ENCODE data around the gene SORD. TPM values are rescaled to one million over a fixed set of nuclear protein-coding genes. Genes with fewer than 3 reads are reported as not detected.

The SORD gene
- total and polyA plus RNA-seq, 7 experiments from 2014 or later: 2.7 to 7.8 (median 6.5) TPM

DNA sequence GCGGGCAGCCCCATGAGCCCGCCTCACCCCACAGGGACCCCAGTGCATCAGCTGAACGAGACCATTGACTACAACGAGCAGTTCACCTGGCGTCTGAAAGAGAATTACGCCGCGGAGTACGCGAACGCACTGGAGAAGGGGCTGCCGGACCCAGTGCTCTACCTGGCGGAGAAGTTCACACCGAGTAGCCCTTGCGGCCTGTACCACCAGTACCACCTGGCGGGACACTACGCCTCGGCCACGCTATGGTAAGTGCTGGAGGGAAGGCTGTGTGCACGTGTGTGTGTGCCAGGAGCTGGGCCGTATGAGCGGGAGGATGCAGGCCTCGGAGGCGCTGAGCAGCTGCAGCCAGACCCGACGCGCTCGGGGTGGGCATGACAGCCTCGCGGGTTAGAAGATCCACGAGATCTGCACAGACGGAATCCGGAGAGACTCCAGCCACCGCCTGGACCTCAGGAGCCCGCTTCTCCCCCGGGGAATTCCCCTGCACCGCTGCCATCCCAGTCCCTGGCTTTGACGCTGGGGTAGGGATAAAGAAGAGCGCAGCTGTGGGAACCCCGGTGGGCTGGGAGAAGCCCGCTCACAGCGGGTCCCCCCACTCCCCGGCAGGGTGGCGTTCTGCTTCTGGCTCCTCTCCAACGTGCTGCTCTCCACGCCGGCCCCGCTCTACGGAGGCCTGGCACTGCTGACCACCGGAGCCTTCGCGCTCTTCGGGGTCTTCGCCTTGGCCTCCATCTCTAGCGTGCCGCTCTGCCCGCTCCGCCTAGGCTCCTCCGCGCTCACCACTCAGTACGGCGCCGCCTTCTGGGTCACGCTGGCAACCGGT, 93.7 kb downstream of the SORD start:
- Histone ChIP-seq H3K27ac (ENCODE audit: low read depth, low read length) (no peak overlapping the region), H3K4me1 (ENCODE audit: control insufficient read depth in 2 of 2, insufficient read depth in 2 of 2, low read length in 2 of 2) (peaks cover 0 to 49% of the 10 kb centered on the region in 2 donors), H3K27me3 (ENCODE audit: control insufficient read depth in 2 of 2, insufficient read depth in 2 of 2, low read length in 2 of 2) (peaks cover 4 to 38% of the 10 kb centered on the region in 2 donors), H3K9me3 (ENCODE audit: control insufficient read depth in 2 of 3, low read length in 3 of 3) (no peaks in the 10 kb centered on the region), H3K4me3 (ENCODE audit: low read length) (no peak overlapping the region), H3K36me3 (ENCODE audit: control insufficient read depth in 2 of 3, insufficient read depth in 3 of 3, low read length in 3 of 3) (no peaks in the 10 kb centered on the region)
- H3K9me3 Mint-ChIP-seq: no peaks in the 10 kb centered on the region
- CTCF ChIA-PET: interaction anchor here (0.6 kb wide), 1 partner anchor 1106 kb away, joined by 4 read pairs; no protein-coding TSS in a partner anchor
- ATAC-seq (no peak), DNase-seq (no peak)
- intact Hi-C loops (cut with micrococcal nuclease): loop anchor here (5.0 kb wide), 3 partner anchors 94 to 539 kb away; partner anchors contain the start of gene SORD (in 1 of the 2)
- H3K4me1 Mint-ChIP-seq: peaks cover 29 to 56% (median 42%) of the 10 kb centered on the region in 7 donors
- H3K27ac Mint-ChIP-seq: peak overlapping the region in 1 of 9 donors; percentile 51
- POLR2A ChIA-PET: interaction anchor here (0.7 kb wide), 1 partner anchor 534 kb away, joined by 3 read pairs; no protein-coding TSS in a partner anchor
- H3K27me3 Mint-ChIP-seq: peaks cover 52 to 85% (median 70%) of the 10 kb centered on the region in 5 donors
- peaks cover 0 to 3% (median 0%) of the 10 kb centered on the region in 5 donors for H3K36me3 Mint-ChIP-seq
- peak overlapping the region; percentile 3 to 91 (median 80) for H3K4me3 Mint-ChIP-seq

DNA sequence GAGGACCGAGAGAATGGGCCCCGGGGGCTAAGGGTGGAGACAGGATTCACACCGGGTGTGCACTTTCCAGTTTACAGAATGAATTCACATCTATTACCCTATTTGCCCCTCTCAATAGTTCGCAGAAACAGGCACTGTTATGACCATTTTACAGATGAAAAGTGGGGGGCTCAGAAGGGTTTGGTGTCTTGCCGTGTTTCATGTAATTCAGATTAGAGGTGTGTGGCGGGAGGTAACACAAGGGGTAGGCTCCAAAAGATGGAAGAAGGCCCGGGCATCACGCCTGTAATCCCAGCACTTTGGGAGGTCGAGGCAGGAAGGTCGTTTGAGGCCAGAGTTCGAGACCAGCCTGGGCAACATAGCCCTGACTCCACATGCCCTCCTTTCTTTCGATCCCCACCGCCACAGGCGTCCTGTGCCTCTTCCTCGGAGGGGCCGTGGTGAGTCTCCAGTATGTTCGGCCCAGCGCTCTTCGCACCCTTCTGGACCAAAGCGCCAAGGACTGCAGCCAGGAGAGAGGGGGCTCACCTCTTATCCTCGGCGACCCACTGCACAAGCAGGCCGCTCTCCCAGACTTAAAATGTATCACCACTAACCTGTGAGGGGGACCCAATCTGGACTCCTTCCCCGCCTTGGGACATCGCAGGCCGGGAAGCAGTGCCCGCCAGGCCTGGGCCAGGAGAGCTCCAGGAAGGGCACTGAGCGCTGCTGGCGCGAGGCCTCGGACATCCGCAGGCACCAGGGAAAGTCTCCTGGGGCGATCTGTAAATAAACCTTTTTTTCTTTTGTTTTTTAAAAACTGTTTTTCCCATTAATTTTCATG, 94.5 kb downstream of the SORD start:
- Mint-ChIP-seq H3K4me3 (peak overlapping the region; percentile 69 to 91 (median 82)), H3K9me3 (no peaks in the 10 kb centered on the region), H3K4me1 (peaks cover 21 to 48% (median 34%) of the 10 kb centered on the region in 7 donors), H3K27ac (peak overlapping the region in 3 of 9 donors; percentile 20 to 47 (median 40)), H3K36me3 (peaks cover 0 to 3% (median 0%) of the 10 kb centered on the region in 5 donors), H3K27me3 (peaks cover 48 to 82% (median 66%) of the 10 kb centered on the region in 5 donors)
- no peak overlapping the region for H3K27ac ChIP-seq (ENCODE audit: low read depth, low read length)
- ChIA-PET CTCF (interaction anchor here (0.5 to 1.9 kb wide), 15 partner anchors 9 to 528 kb away, joined by 3 to 12 read pairs (median 3); partner anchors contain the start of genes DUOX1, DUOXA1 and SORD), POLR2A (interaction anchor here (0.5 to 1.0 kb wide), 3 partner anchors 15 to 301 kb away, joined by 3 to 4 read pairs (median 4); no protein-coding TSS in a partner anchor)
- H3K36me3 ChIP-seq (ENCODE audit: control insufficient read depth in 2 of 3, insufficient read depth in 3 of 3, low read length in 3 of 3): no peaks in the 10 kb centered on the region
- no peak for DNase-seq
- H3K4me1 ChIP-seq (ENCODE audit: control insufficient read depth in 2 of 2, insufficient read depth in 2 of 2, low read length in 2 of 2): peaks cover 0 to 42% of the 10 kb centered on the region in 2 donors
- H3K4me3 ChIP-seq (ENCODE audit: low read length): peak overlapping the region; percentile 34
- no peaks in the 10 kb centered on the region for H3K9me3 ChIP-seq (ENCODE audit: control insufficient read depth in 2 of 3, low read length in 3 of 3)
- H3K27me3 ChIP-seq (ENCODE audit: control insufficient read depth in 2 of 2, insufficient read depth in 2 of 2, low read length in 2 of 2): peaks cover 4 to 33% of the 10 kb centered on the region in 2 donors
- intact Hi-C loops (cut with micrococcal nuclease): loop anchor here (1.0 to 5.0 kb wide), 9 partner anchors 50 to 581 kb away; partner anchors contain the start of genes EIF3J (in 1 of the 2) and SORD (in 1 of the 2)
- peak; percentile 12 for ATAC-seq

DNA sequence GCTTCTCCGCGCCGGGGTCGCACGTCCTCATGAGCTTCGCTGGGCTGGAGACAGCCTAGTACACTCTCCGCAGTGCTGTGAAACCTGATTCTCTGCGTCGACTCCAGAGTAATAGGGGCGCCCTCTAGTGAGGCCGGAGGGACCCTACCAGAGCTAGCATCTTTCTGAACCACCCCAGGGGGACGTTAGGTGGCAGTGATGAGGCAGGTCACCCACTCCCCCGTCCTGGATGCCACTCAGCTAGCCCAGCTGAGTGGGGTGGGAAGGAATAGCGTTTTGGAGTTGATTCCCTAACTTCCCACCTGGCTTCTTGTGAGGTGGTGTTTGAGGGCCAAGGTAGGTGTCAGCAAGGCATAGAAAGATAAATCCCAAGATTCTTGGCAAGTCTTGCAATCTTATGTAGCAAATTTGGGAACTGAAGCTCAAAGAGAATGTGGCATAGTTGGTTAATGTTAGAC, 95.2 kb downstream of the SORD start:
- no peaks in the 10 kb centered on the region for H3K9me3 ChIP-seq (ENCODE audit: control insufficient read depth in 2 of 3, low read length in 3 of 3)
- peak; percentile 99 for ATAC-seq
- H3K4me3 Mint-ChIP-seq: peak overlapping the region; percentile 69 to 91 (median 82)
- H3K4me3 ChIP-seq (ENCODE audit: low read length): peak overlapping the region; percentile 34
- H3K9me3 Mint-ChIP-seq: no peaks in the 10 kb centered on the region
- CTCF ChIA-PET: interaction anchor here (0.5 to 1.9 kb wide), 16 partner anchors 9 to 527 kb away, joined by 3 to 12 read pairs (median 3); partner anchors contain the start of genes DUOX1, DUOXA1 and SORD
- H3K27me3 ChIP-seq (ENCODE audit: control insufficient read depth in 2 of 2, insufficient read depth in 2 of 2, low read length in 2 of 2): peaks cover 4 to 27% of the 10 kb centered on the region in 2 donors
- POLR2A ChIA-PET: interaction anchor here (0.7 to 1.0 kb wide), 3 partner anchors 14 to 161 kb away, joined by 3 to 4 read pairs (median 4); no protein-coding TSS in a partner anchor
- peaks cover 19 to 42% (median 33%) of the 10 kb centered on the region in 7 donors for H3K4me1 Mint-ChIP-seq
- DNase-seq: peak; percentile 64 to 86 (median 81)
- no peak overlapping the region for H3K27ac ChIP-seq (ENCODE audit: low read depth, low read length)
- no peaks in the 10 kb centered on the region for H3K36me3 ChIP-seq (ENCODE audit: control insufficient read depth in 2 of 3, insufficient read depth in 3 of 3, low read length in 3 of 3)
- peaks cover 50 to 82% (median 65%) of the 10 kb centered on the region in 5 donors for H3K27me3 Mint-ChIP-seq
- intact Hi-C loops (cut with micrococcal nuclease): loop anchor here (1.0 to 5.0 kb wide), 9 partner anchors 49 to 581 kb away; partner anchors contain the start of genes EIF3J (in 1 of the 2) and SORD (in 1 of the 2)
- H3K36me3 Mint-ChIP-seq: peaks cover 0 to 3% (median 0%) of the 10 kb centered on the region in 5 donors
- peak overlapping the region in 1 of 9 donors; percentile 47 for H3K27ac Mint-ChIP-seq
- peaks cover 0 to 35% of the 10 kb centered on the region in 2 donors for H3K4me1 ChIP-seq (ENCODE audit: control insufficient read depth in 2 of 2, insufficient read depth in 2 of 2, low read length in 2 of 2)

DNA sequence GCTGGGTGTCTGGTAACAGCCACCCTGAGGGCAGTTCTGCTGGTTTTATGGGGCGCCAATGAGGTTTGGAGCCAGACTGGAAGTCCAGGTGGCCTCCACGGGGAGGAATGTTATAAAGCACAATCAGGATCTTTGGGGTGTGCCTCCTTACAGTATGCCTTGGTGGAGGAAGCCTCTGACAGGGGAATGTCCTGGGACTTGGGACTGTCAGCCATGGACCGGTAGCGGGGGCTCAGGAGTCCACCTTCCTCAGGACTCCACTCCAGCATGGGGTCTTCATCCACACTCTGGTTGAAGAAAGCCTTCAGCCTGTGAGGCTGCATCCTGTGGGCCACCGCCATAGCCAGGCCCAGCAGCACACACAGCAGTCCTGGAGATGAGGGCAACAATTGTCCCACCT, 96.0 kb downstream of the SORD start:
- no peak overlapping the region for H3K4me3 Mint-ChIP-seq
- Histone ChIP-seq H3K36me3 (ENCODE audit: control insufficient read depth in 2 of 3, insufficient read depth in 3 of 3, low read length in 3 of 3) (no peaks in the 10 kb centered on the region), H3K27me3 (ENCODE audit: control insufficient read depth in 2 of 2, insufficient read depth in 2 of 2, low read length in 2 of 2) (peaks cover 4 to 21% of the 10 kb centered on the region in 2 donors), H3K4me3 (ENCODE audit: low read length) (no peak overlapping the region), H3K27ac (ENCODE audit: low read depth, low read length) (no peak overlapping the region), H3K4me1 (ENCODE audit: control insufficient read depth in 2 of 2, insufficient read depth in 2 of 2, low read length in 2 of 2) (peaks cover 0 to 31% of the 10 kb centered on the region in 2 donors), H3K9me3 (ENCODE audit: control insufficient read depth in 2 of 3, low read length in 3 of 3) (no peaks in the 10 kb centered on the region)
- peaks cover 47 to 77% (median 57%) of the 10 kb centered on the region in 5 donors for H3K27me3 Mint-ChIP-seq
- CTCF ChIA-PET: interaction anchor here (1.4 to 1.9 kb wide), 5 partner anchors 8 to 96 kb away, joined by 3 to 12 read pairs (median 6); partner anchors contain the start of gene SORD
- peaks cover 17 to 35% (median 26%) of the 10 kb centered on the region in 7 donors for H3K4me1 Mint-ChIP-seq
- ATAC-seq: no peak
- H3K36me3 Mint-ChIP-seq: peaks cover 0 to 2% (median 0%) of the 10 kb centered on the region in 5 donors
- DNase-seq: no peak
- H3K27ac Mint-ChIP-seq: no peak overlapping the region
- POLR2A ChIA-PET: no interaction called here
- intact Hi-C loops (cut with micrococcal nuclease): loop anchor here (1.0 to 5.0 kb wide), 9 partner anchors 48 to 582 kb away; partner anchors contain the start of genes EIF3J (in 1 of the 2) and SORD (in 1 of the 2)
- H3K9me3 Mint-ChIP-seq: no peaks in the 10 kb centered on the region

DNA sequence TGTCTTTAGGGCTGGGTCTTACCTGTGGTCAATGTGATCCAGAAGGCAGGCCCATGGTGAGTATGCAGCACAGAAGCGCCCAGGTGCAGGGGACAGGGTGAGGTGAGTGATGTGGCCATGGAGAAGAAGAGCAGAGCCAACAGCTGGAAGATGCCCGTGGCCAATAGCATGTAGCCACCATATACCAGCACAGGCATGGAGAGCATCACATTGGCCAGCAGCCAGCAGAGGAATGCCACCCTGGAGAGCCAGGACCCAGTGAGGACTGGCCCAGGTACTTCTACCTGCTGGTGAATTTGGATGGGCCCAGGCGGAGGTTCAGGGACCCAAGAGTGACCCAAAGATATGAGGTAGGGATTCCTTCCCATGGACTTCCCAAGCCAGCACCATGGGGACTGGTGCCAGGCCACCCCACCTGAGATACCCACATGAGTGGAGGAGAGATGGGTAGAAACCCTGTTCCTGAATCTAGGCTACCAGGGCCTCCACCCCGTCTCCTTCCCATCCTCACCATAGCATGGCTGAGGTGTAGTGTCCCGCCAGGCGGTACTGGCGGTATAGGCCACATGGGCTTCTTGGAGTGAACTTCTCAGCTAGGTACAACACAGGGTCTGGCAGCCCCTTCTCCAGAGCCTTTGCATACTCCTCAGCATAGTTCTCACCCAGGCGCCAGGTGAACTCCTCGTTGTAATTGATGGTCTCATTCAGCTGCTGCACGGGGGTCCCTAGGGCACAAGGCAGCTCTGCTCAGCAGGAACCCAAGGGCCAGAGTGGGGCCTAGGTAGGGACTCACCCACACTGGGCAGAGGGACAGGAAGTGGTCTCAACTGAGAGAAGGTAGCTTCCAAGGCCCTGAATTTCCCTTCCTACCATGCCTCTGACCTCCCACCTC, 97.3 kb downstream of the SORD start:
- DNase-seq (no peak), ATAC-seq (no peak)
- Histone ChIP-seq H3K9me3 (ENCODE audit: control insufficient read depth in 2 of 3, low read length in 3 of 3) (no peaks in the 10 kb centered on the region), H3K4me1 (ENCODE audit: control insufficient read depth in 2 of 2, insufficient read depth in 2 of 2, low read length in 2 of 2) (peaks cover 0 to 18% of the 10 kb centered on the region in 2 donors), H3K4me3 (ENCODE audit: low read length) (no peak overlapping the region), H3K27me3 (ENCODE audit: control insufficient read depth in 2 of 2, insufficient read depth in 2 of 2, low read length in 2 of 2) (peaks cover 0 to 14% of the 10 kb centered on the region in 2 donors), H3K27ac (ENCODE audit: low read depth, low read length) (no peak overlapping the region), H3K36me3 (ENCODE audit: control insufficient read depth in 2 of 3, insufficient read depth in 3 of 3, low read length in 3 of 3) (no peaks in the 10 kb centered on the region)
- intact Hi-C loops (cut with micrococcal nuclease): loop anchor here (10.0 kb wide), 2 partner anchors 84 to 494 kb away; no protein-coding TSS in a partner anchor
- Mint-ChIP-seq H3K9me3 (no peaks in the 10 kb centered on the region), H3K36me3 (peaks cover 0 to 2% (median 0%) of the 10 kb centered on the region in 5 donors), H3K4me3 (no peak overlapping the region), H3K4me1 (peaks cover 15 to 26% (median 18%) of the 10 kb centered on the region in 7 donors), H3K27me3 (peaks cover 53 to 74% (median 54%) of the 10 kb centered on the region in 5 donors), H3K27ac (peak overlapping the region in 2 of 9 donors; percentile 34 to 52)
- ChIA-PET POLR2A (no interaction called here), CTCF (no interaction called here)
